Sigmoid colon (tissue), 4 donors: ENCODE data around the gene GMDS.

Experiments used
- CTCF ChIP-seq, 4 experiments: fragments of 450-650 bp in 3 of 4; fragments of 200-600 bp in 1 of 4; IDR thresholded peaks; one replicate each; pipeline ENCODE4 v1.5.1; 2016 to 2019; ENCODE audit warnings: antibody characterized with exemption in 4 of 4, mild to moderate bottlenecking in 3 of 4, moderate library complexity in 2 of 4
- EP300 ChIP-seq, 4 donors: sonication (generic); formaldehyde crosslinking; IDR thresholded peaks; one replicate each; pipeline ENCODE4 v1.6.1; 2017; ENCODE audit warnings: antibody characterized with exemption in 4 of 4
- POLR2A ChIP-seq, 2 donors: fragments of 450-650 bp; IDR thresholded peaks; one replicate each; pipeline ENCODE4 v1.6.1; 2016; ENCODE audit warnings: antibody characterized with exemption in 2 of 2, mild to moderate bottlenecking in 2 of 2, moderate library complexity in 2 of 2
- POLR2AphosphoS5 ChIP-seq, 4 donors: sonication (generic); formaldehyde crosslinking; IDR thresholded peaks; one replicate each; pipeline ENCODE4 v1.6.1; 2017; ENCODE audit warnings: antibody characterized with exemption in 4 of 4

DNA sequence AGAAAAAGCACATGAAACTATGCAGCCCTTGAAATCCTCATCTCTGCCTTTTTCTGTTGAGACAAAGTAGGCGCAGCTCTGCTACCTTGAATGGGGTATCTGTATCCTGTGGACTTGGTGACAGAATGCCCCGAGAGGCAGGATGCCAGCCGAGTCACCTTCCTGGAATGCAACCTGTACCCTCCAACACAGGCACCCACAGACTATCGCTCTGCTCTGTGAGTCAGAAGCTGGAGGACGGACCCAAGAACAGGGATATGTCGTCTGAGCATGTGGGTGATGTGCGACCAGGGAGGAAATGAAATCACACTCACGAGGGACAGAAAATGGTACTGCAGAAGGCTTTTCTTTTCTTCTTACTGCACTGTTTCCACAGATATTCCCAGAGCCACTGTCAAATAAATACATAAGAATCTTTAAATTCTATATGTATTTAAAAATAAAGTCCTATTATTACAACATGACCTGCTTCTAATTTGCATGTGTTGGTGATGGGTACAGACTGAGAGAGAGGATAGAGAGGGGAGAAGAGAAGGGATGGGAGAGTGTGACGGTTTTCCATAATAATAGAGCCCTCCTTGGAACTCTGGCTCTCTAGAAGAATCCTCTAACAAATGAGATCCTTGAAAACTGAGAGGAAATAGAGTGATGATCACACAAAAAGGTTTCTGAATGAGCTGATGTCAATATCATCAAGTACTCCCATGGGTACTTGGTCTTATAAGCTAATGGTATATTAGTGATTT is 327.6 kb downstream of the GMDS start:
- TF ChIP-seq POLR2A (IDR thresholded peaks at IDR 0.05) (no peak), CTCF (IDR thresholded peaks at IDR 0.05) (no peak), EP300 (IDR thresholded peaks at IDR 0.05) (no peak), POLR2AphosphoS5 (IDR thresholded peaks at IDR 0.05) (no peak)
